GM21825 (cell line): ENCODE results near the gene TTLL9.
A peak's percentile ranks its signal among the peaks of the same experiment; 100 is the strongest.

Experiments used
- ATAC-seq: cut with Tn5 transposase; IDR thresholded peaks from one replicate; pipeline ENCODE4 v1.9.1; 2021; ENCODE audit warnings: mild to moderate bottlenecking, moderate library complexity; ENCODE audit not compliant: unreplicated experiment

Gene TTLL9

GRCh38 chr20:31857861-31858759 is 12.3 kb upstream of the TTLL9 start:
- ATAC-seq = peak; percentile 62

GRCh38 chr20:31858760-31859083 is 11.7 kb upstream of the TTLL9 start:
- no peak for ATAC-seq

- no peak for ATAC-seq
Observed at GRCh38 chr20:31859266-31859997, 11.0 kb upstream of the TTLL9 start.

GRCh38 chr20:31859998-31860380 is 10.4 kb upstream of the TTLL9 start:
- ATAC-seq = no peak

- ATAC-seq = no peak
Observed at GRCh38 chr20:31860390-31861134, 9.9 kb upstream of the TTLL9 start.

- no peak for ATAC-seq
Observed at GRCh38 chr20:31861135-31861384, 9.4 kb upstream of the TTLL9 start.

- no peak for ATAC-seq
Observed at GRCh38 chr20:31861385-31862156, 8.9 kb upstream of the TTLL9 start.

GRCh38 chr20:31862157-31862470 is 8.3 kb upstream of the TTLL9 start:
- ATAC-seq = no peak

GRCh38 chr20:31862506-31862905 is 7.9 kb upstream of the TTLL9 start:
- no peak for ATAC-seq

GRCh38 chr20:31863296-31864085 is 6.9 kb upstream of the TTLL9 start:
- ATAC-seq = no peak

GRCh38 chr20:31864521-31865400 is 5.7 kb upstream of the TTLL9 start:
- ATAC-seq = no peak

GRCh38 chr20:31866221-31866620 is 4.2 kb upstream of the TTLL9 start:
- no peak for ATAC-seq

- ATAC-seq = no peak
Observed at GRCh38 chr20:31868853-31869672, 1.4 kb upstream of the TTLL9 start.

- ATAC-seq = no peak
Observed at GRCh38 chr20:31869673-31869941, 827 bp upstream of the TTLL9 start.

- no peak for ATAC-seq
Observed at GRCh38 chr20:31870726-31871617, 538 bp downstream of the TTLL9 start.

GRCh38 chr20:31871618-31871954 is 1.2 kb downstream of the TTLL9 start:
- ATAC-seq = no peak

GRCh38 chr20:31872406-31872805 is 2.0 kb downstream of the TTLL9 start:
- no peak for ATAC-seq

- ATAC-seq = no peak
Observed at GRCh38 chr20:31875671-31876070, 5.2 kb downstream of the TTLL9 start.
